ENCODE results near the gene EEF2K. TPM values are rescaled to one million over a fixed set of nuclear protein-coding genes. Genes with fewer than 3 reads are reported as not detected.

The EEF2K gene
- total and polyA plus RNA-seq, 2 of the 13 experiments (the other 11 are each of a cell fraction or from before 2014, with no cell fraction given) = 22.0 to 23.8 TPM

- TF ChIP-seq, protein P1, sequence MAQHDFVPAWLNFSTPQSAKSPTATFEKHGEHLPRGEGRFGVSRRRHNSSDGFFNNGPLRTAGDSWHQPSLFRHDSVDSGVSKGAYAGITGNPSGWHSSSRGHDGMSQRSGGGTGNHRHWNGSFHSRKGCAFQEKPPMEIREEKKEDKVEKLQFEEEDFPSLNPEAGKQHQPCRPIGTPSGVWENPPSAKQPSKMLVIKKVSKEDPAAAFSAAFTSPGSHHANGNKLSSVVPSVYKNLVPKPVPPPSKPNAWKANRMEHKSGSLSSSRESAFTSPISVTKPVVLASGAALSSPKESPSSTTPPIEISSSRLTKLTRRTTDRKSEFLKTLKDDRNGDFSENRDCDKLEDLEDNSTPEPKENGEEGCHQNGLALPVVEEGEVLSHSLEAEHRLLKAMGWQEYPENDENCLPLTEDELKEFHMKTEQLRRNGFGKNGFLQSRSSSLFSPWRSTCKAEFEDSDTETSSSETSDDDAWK (CRISPR knock-in tag; IDR thresholded peaks at IDR 0.05) = no peak
- TF ChIP-seq, protein P2, sequence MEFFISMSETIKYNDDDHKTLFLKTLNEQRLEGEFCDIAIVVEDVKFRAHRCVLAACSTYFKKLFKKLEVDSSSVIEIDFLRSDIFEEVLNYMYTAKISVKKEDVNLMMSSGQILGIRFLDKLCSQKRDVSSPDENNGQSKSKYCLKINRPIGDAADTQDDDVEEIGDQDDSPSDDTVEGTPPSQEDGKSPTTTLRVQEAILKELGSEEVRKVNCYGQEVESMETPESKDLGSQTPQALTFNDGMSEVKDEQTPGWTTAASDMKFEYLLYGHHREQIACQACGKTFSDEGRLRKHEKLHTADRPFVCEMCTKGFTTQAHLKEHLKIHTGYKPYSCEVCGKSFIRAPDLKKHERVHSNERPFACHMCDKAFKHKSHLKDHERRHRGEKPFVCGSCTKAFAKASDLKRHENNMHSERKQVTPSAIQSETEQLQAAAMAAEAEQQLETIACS (CRISPR knock-in tag; IDR thresholded peaks at IDR 0.05) = peak; percentile 30
- TF ChIP-seq CREB1 (IDR thresholded peaks at IDR 0.05) = peak; percentile 79
- peak; percentile 28 for TF ChIP-seq CREB1 (CRISPR knock-in tag; IDR thresholded peaks at IDR 0.05)
- no peak for TF ChIP-seq SP1 (IDR thresholded peaks at IDR 0.05)
- peak; percentile 97 for TF ChIP-seq SP1 (CRISPR knock-in tag; IDR thresholded peaks at IDR 0.05)
- TF ChIP-seq, protein P3, sequence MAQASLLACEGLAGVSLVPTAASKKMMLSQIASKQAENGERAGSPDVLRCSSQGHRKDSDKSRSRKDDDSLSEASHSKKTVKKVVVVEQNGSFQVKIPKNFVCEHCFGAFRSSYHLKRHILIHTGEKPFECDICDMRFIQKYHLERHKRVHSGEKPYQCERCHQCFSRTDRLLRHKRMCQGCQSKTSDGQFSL (CRISPR knock-in tag; IDR thresholded peaks at IDR 0.05) = peak; percentile 98
- TF ChIP-seq FOSL1 (CRISPR knock-in tag; IDR thresholded peaks at IDR 0.05; ENCODE audit: borderline replicate concordance) = 0 out of 2 replicates have a peak, but pooled peaks have one; percentile 42
- TF ChIP-seq ZBED4 (CRISPR knock-in tag; IDR thresholded peaks at IDR 0.05; ENCODE audit: borderline replicate concordance) = peak; percentile 95
- 0 out of 2 replicates have a peak, but pooled peaks have one; percentile 11 for TF ChIP-seq NFIB (CRISPR knock-in tag; IDR thresholded peaks at IDR 0.05; ENCODE audit: borderline replicate concordance)
- peak; percentile 48; the same call in 1 of the 2 replicates for TF ChIP-seq ZNF569 (CRISPR knock-in tag; IDR thresholded peaks at IDR 0.05; ENCODE audit: borderline replicate concordance)
- peak; percentile 100 for TF ChIP-seq ZNF597 (CRISPR knock-in tag; IDR thresholded peaks at IDR 0.05)
- TF ChIP-seq ZNF503 (CRISPR knock-in tag; IDR thresholded peaks at IDR 0.05) = peak; percentile 83
- TF ChIP-seq SALL1 (CRISPR knock-in tag; IDR thresholded peaks at IDR 0.05) = peak; percentile 99
- no peak for TF ChIP-seq HDAC6 (IDR thresholded peaks at IDR 0.05; ENCODE audit: low read depth, low read length)
- no peak for TF ChIP-seq ZNF282 (IDR thresholded peaks at IDR 0.05; ENCODE audit: partially characterized antibody)
- peak; percentile 52 for TF ChIP-seq E2F1 (CRISPR knock-in tag; IDR thresholded peaks at IDR 0.05)
- peak; percentile 93 for TF ChIP-seq ZSCAN29 (CRISPR knock-in tag; conservative IDR thresholded peaks at IDR 0.05)
These were observed 91.2 kb downstream of the EEF2K start, which contains the start of gene POLR3E (continued) for GRCh38 chr16:22297114-22297870.

Data from HepG2 (cell line).